ENCODE data around the gene GOLGA3. TPM values are rescaled to one million over a fixed set of nuclear protein-coding genes. Genes with fewer than 3 reads are reported as not detected.
"Not testable (repeated sequence)": the region's sequence is repeated elsewhere in the genome, so short reads cannot be mapped to it uniquely, and the experiment has no call there.

GOLGA3 gene
- total RNA-seq, 1 donor from 2014 or later = 64.5 TPM

GRCh38 chr12:132761921-132762583 is 66.6 kb downstream of the GOLGA3 start:
- Mint-ChIP-seq H3K27ac (peak overlapping the region; percentile 60), H3K27me3 (ENCODE audit: low read depth) (no peaks in the 10 kb centered on the region), H3K4me3 (ENCODE audit: low read depth) (peak overlapping the region; percentile 71), H3K36me3 (ENCODE audit: low read depth) (peaks cover 27% of the 10 kb centered on the region), H3K4me1 (ENCODE audit: low read depth) (peaks cover 17% of the 10 kb centered on the region), H3K9me3 (no peaks in the 10 kb centered on the region)
- peak; percentile 81 for DNase-seq (ENCODE audit: low spot score)
- intact Hi-C loops (cut with micrococcal nuclease) = loop anchor here (1.0 to 10.0 kb wide), 8 partner anchors 47 to 369 kb away; partner anchors contain the start of genes CHFR, GOLGA3, PGAM5 and POLE

GRCh38 chr12:132761032-132761920 is 67.4 kb downstream of the GOLGA3 start, which contains the start of gene ANKLE2:
TSS of gene ANKLE2 (minus strand) at chr12:132761832. CDS start at chr12:132761798, 34 bp downstream.
- no peaks in the 10 kb centered on the region for H3K9me3 Mint-ChIP-seq
- peak; percentile 74 for DNase-seq (ENCODE audit: low spot score)
- H3K27ac Mint-ChIP-seq = peak within 1 kb of the TSS; percentile 97
- H3K4me3 Mint-ChIP-seq (ENCODE audit: low read depth) = peak within 1 kb of the TSS; percentile 94
- peaks cover 32% of the 10 kb centered on the region for H3K36me3 Mint-ChIP-seq (ENCODE audit: low read depth)
- intact Hi-C loops (cut with micrococcal nuclease) = loop anchor here (2.0 to 10.0 kb wide), 6 partner anchors 46 to 321 kb away; partner anchors contain the start of genes GOLGA3, PGAM5, POLE and PXMP2
- H3K4me1 Mint-ChIP-seq (ENCODE audit: low read depth) = peaks cover 19% of the 10 kb centered on the region
- no peaks in the 10 kb centered on the region for H3K27me3 Mint-ChIP-seq (ENCODE audit: low read depth)

- peaks cover 18% of the 10 kb centered on the region for H3K4me1 Mint-ChIP-seq (ENCODE audit: low read depth)
- intact Hi-C loops (cut with micrococcal nuclease) = no loop called here
- no peak for DNase-seq (ENCODE audit: low spot score)
- H3K9me3 Mint-ChIP-seq = no peaks in the 10 kb centered on the region
- no peaks in the 10 kb centered on the region for H3K27me3 Mint-ChIP-seq (ENCODE audit: low read depth)
- no peak overlapping the region for H3K27ac Mint-ChIP-seq
- H3K36me3 Mint-ChIP-seq (ENCODE audit: low read depth) = peaks cover 41% of the 10 kb centered on the region
- no peak overlapping the region for H3K4me3 Mint-ChIP-seq (ENCODE audit: low read depth)
These were observed 69.3 kb downstream of the GOLGA3 start for GRCh38 chr12:132759359-132759758.

- H3K27ac Mint-ChIP-seq; H3K27me3 Mint-ChIP-seq (ENCODE audit: low read depth); H3K4me3 Mint-ChIP-seq (ENCODE audit: low read depth); intact Hi-C loops (cut with micrococcal nuclease); H3K9me3 Mint-ChIP-seq; DNase-seq (ENCODE audit: low spot score): not testable (repeated sequence)
- peaks cover 44% of the 10 kb centered on the region for H3K36me3 Mint-ChIP-seq (ENCODE audit: low read depth)
- H3K4me1 Mint-ChIP-seq (ENCODE audit: low read depth) = peaks cover 18% of the 10 kb centered on the region
These were observed 69.8 kb downstream of the GOLGA3 start for GRCh38 chr12:132758825-132759224.

GRCh38 chr12:132754160-132754932 is 74.3 kb downstream of the GOLGA3 start:
- no peak for DNase-seq (ENCODE audit: low spot score)
- H3K4me3 Mint-ChIP-seq (ENCODE audit: low read depth) = no peak overlapping the region
- H3K27me3 Mint-ChIP-seq (ENCODE audit: low read depth) = no peaks in the 10 kb centered on the region
- intact Hi-C loops (cut with micrococcal nuclease) = no loop called here
- no peak overlapping the region for H3K27ac Mint-ChIP-seq
- peaks cover 59% of the 10 kb centered on the region for H3K36me3 Mint-ChIP-seq (ENCODE audit: low read depth)
- peaks cover 6% of the 10 kb centered on the region for H3K4me1 Mint-ChIP-seq (ENCODE audit: low read depth)
- H3K9me3 Mint-ChIP-seq = no peaks in the 10 kb centered on the region

- H3K27ac Mint-ChIP-seq; H3K4me1 Mint-ChIP-seq (ENCODE audit: low read depth); H3K27me3 Mint-ChIP-seq (ENCODE audit: low read depth); DNase-seq (ENCODE audit: low spot score); intact Hi-C loops (cut with micrococcal nuclease); H3K4me3 Mint-ChIP-seq (ENCODE audit: low read depth); H3K9me3 Mint-ChIP-seq: not testable (repeated sequence)
- peaks cover 66% of the 10 kb centered on the region for H3K36me3 Mint-ChIP-seq (ENCODE audit: low read depth)
These were observed 75.0 kb downstream of the GOLGA3 start for GRCh38 chr12:132753670-132754069.

GRCh38 chr12:132748319-132748718 is 80.3 kb downstream of the GOLGA3 start:
- intact Hi-C loops (cut with micrococcal nuclease) = no loop called here
- no peaks in the 10 kb centered on the region for H3K9me3 Mint-ChIP-seq

GRCh38 chr12:132747896-132748295 is 80.8 kb downstream of the GOLGA3 start:
- Mint-ChIP-seq H3K4me3 (ENCODE audit: low read depth) (no peak overlapping the region), H3K9me3 (no peaks in the 10 kb centered on the region), H3K36me3 (ENCODE audit: low read depth) (peaks cover 86% of the 10 kb centered on the region), H3K27ac (no peak overlapping the region), H3K27me3 (ENCODE audit: low read depth) (no peaks in the 10 kb centered on the region), H3K4me1 (ENCODE audit: low read depth) (peaks cover 3% of the 10 kb centered on the region)
- intact Hi-C loops (cut with micrococcal nuclease) = no loop called here
- DNase-seq (ENCODE audit: low spot score) = no peak

More at GRCh38 chr12:132748319-132748718, 80.3 kb downstream of the GOLGA3 start:
- DNase-seq (ENCODE audit: low spot score) = no peak
- H3K36me3 Mint-ChIP-seq (ENCODE audit: low read depth) = peaks cover 85% of the 10 kb centered on the region
- no peak overlapping the region for H3K4me3 Mint-ChIP-seq (ENCODE audit: low read depth)
- H3K27ac Mint-ChIP-seq = no peak overlapping the region
- peaks cover 3% of the 10 kb centered on the region for H3K4me1 Mint-ChIP-seq (ENCODE audit: low read depth)
- no peaks in the 10 kb centered on the region for H3K27me3 Mint-ChIP-seq (ENCODE audit: low read depth)

GRCh38 chr12:132747395-132747794 is 81.3 kb downstream of the GOLGA3 start:
- H3K27ac Mint-ChIP-seq = no peak overlapping the region
- H3K9me3 Mint-ChIP-seq = no peaks in the 10 kb centered on the region
- no peak overlapping the region for H3K4me3 Mint-ChIP-seq (ENCODE audit: low read depth)
- DNase-seq (ENCODE audit: low spot score) = no peak
- H3K4me1 Mint-ChIP-seq (ENCODE audit: low read depth) = peaks cover 7% of the 10 kb centered on the region
- peaks cover 88% of the 10 kb centered on the region for H3K36me3 Mint-ChIP-seq (ENCODE audit: low read depth)
- intact Hi-C loops (cut with micrococcal nuclease) = no loop called here
- H3K27me3 Mint-ChIP-seq (ENCODE audit: low read depth) = no peaks in the 10 kb centered on the region

GRCh38 chr12:132746613-132747012 is 82.1 kb downstream of the GOLGA3 start:
- no peak overlapping the region for H3K4me3 Mint-ChIP-seq (ENCODE audit: low read depth)

GRCh38 chr12:132743831-132744230 is 84.8 kb downstream of the GOLGA3 start:
- Mint-ChIP-seq H3K27me3 (ENCODE audit: low read depth) (no peaks in the 10 kb centered on the region), H3K36me3 (ENCODE audit: low read depth) (peaks cover 98% of the 10 kb centered on the region), H3K4me1 (ENCODE audit: low read depth) (peaks cover 7% of the 10 kb centered on the region), H3K9me3 (no peaks in the 10 kb centered on the region), H3K4me3 (ENCODE audit: low read depth) (no peak overlapping the region), H3K27ac (no peak overlapping the region)
- intact Hi-C loops (cut with micrococcal nuclease) = no loop called here
- no peak for DNase-seq (ENCODE audit: low spot score)

More at GRCh38 chr12:132746613-132747012, 82.1 kb downstream of the GOLGA3 start:
- intact Hi-C loops (cut with micrococcal nuclease) = no loop called here
- H3K4me1 Mint-ChIP-seq (ENCODE audit: low read depth) = peaks cover 7% of the 10 kb centered on the region
- no peaks in the 10 kb centered on the region for H3K9me3 Mint-ChIP-seq
- no peaks in the 10 kb centered on the region for H3K27me3 Mint-ChIP-seq (ENCODE audit: low read depth)
- H3K27ac Mint-ChIP-seq = no peak overlapping the region
- H3K36me3 Mint-ChIP-seq (ENCODE audit: low read depth) = peaks cover 90% of the 10 kb centered on the region
- DNase-seq (ENCODE audit: low spot score) = no peak

GRCh38 chr12:132741620-132742019 is 87.0 kb downstream of the GOLGA3 start:
- intact Hi-C loops (cut with micrococcal nuclease) = no loop called here
- Mint-ChIP-seq H3K4me3 (ENCODE audit: low read depth) (no peak overlapping the region), H3K27ac (no peak overlapping the region), H3K27me3 (ENCODE audit: low read depth) (no peaks in the 10 kb centered on the region), H3K36me3 (ENCODE audit: low read depth) (peaks cover 94% of the 10 kb centered on the region), H3K9me3 (no peaks in the 10 kb centered on the region), H3K4me1 (ENCODE audit: low read depth) (peaks cover 7% of the 10 kb centered on the region)
- DNase-seq (ENCODE audit: low spot score) = no peak
